ENCODE results near the gene GAB2. TPM values are rescaled to one million over a fixed set of nuclear protein-coding genes. Genes with fewer than 3 reads are reported as not detected.
A peak's percentile ranks its signal among the peaks of the same experiment; 100 is the strongest.

Gene GAB2
- total RNA-seq, 2 experiments from 2014 or later, result 10.7 to 11.9 TPM

GRCh38 chr11:78189851-78190250 is 227.8 kb downstream of the GAB2 start:
- H3K27me3 ChIP-seq (ENCODE audit: control insufficient read depth in 1 of 2, insufficient read depth in 2 of 2, low read length in 2 of 2), result no peaks in the 10 kb centered on the region
- peak overlapping the region; percentile 97 for H3K4me3 ChIP-seq (ENCODE audit: low read length)
- intact Hi-C loops (cut with DNase I, micrococcal nuclease), result loop anchor here (2.0 to 5.0 kb wide), 7 partner anchors 13 to 382 kb away; partner anchors contain the start of genes GAB2 (in 2 of the 2), AAMDC (in 1 of the 2), ALG8 (in 1 of the 2) and INTS4 (in 1 of the 2)
- H3K4me1 ChIP-seq (ENCODE audit: insufficient read depth, low read length), result peaks cover 53% of the 10 kb centered on the region
- ChIA-PET CTCF (interaction anchor here (1.4 to 2.8 kb wide), 3 partner anchors 11 to 375 kb away, joined by 3 to 15 read pairs (median 5); no protein-coding TSS in a partner anchor), POLR2A (interaction anchor here (1.7 to 4.2 kb wide), 5 partner anchors 12 to 385 kb away, joined by 7 to 51 read pairs (median 22); partner anchors contain the start of genes ALG8, INTS4, NARS2 and NDUFC2)
- Mint-ChIP-seq H3K9me3 (no peaks in the 10 kb centered on the region), H3K27ac (peak overlapping the region; percentile 99), H3K27me3 (no peaks in the 10 kb centered on the region), H3K4me3 (peak overlapping the region; percentile 99), H3K4me1 (ENCODE audit: low read depth) (peaks cover 68% of the 10 kb centered on the region), H3K36me3 (ENCODE audit: low read depth) (peaks cover 27% of the 10 kb centered on the region)
- ATAC-seq (ENCODE audit: poor library complexity) (no peak), DNase-seq (no peak)
- no peaks in the 10 kb centered on the region for H3K36me3 ChIP-seq (ENCODE audit: insufficient read depth, low read length)
- no peak overlapping the region for H3K27ac ChIP-seq (ENCODE audit: low read depth in 1 of 2, low read length in 2 of 2)
- no peaks in the 10 kb centered on the region for H3K9me3 ChIP-seq (ENCODE audit: control insufficient read depth in 1 of 2, insufficient read depth in 1 of 2, low read length in 2 of 2)
- no peak for TF ChIP-seq CTCF (IDR thresholded peaks at IDR 0.05)

- DNase-seq, result no peak
- no peak for TF ChIP-seq CTCF (IDR thresholded peaks at IDR 0.05)
- peaks cover 53% of the 10 kb centered on the region for H3K4me1 ChIP-seq (ENCODE audit: insufficient read depth, low read length)
- POLR2A ChIA-PET, result interaction anchor here (0.5 to 4.2 kb wide), 8 partner anchors 9 to 385 kb away, joined by 3 to 51 read pairs (median 8); partner anchors contain the start of genes ALG8, GAB2, INTS4 and NARS2
- peaks cover 62% of the 10 kb centered on the region for H3K4me1 Mint-ChIP-seq (ENCODE audit: low read depth)
- H3K9me3 ChIP-seq (ENCODE audit: control insufficient read depth in 1 of 2, insufficient read depth in 1 of 2, low read length in 2 of 2), result no peaks in the 10 kb centered on the region
- H3K4me3 ChIP-seq (ENCODE audit: low read length), result peak overlapping the region; percentile 97
- H3K36me3 Mint-ChIP-seq (ENCODE audit: low read depth), result peaks cover 23% of the 10 kb centered on the region
- ATAC-seq (ENCODE audit: poor library complexity), result no peak
- no peaks in the 10 kb centered on the region for H3K27me3 Mint-ChIP-seq
- peak overlapping the region; percentile 99 for H3K27ac Mint-ChIP-seq
- H3K27ac ChIP-seq (ENCODE audit: low read depth in 1 of 2, low read length in 2 of 2), result peak overlapping the region in 1 of 2 donors; percentile 86
- H3K9me3 Mint-ChIP-seq, result no peaks in the 10 kb centered on the region
- CTCF ChIA-PET, result interaction anchor here (1.4 to 2.8 kb wide), 3 partner anchors 12 to 375 kb away, joined by 3 to 15 read pairs (median 5); no protein-coding TSS in a partner anchor
- H3K36me3 ChIP-seq (ENCODE audit: insufficient read depth, low read length), result no peaks in the 10 kb centered on the region
- intact Hi-C loops (cut with DNase I, micrococcal nuclease), result loop anchor here (2.0 to 5.0 kb wide), 6 partner anchors 14 to 383 kb away; partner anchors contain the start of genes GAB2 (in 2 of the 2), AAMDC (in 1 of the 2), ALG8 (in 1 of the 2) and INTS4 (in 1 of the 2)
- peak overlapping the region; percentile 99 for H3K4me3 Mint-ChIP-seq
- H3K27me3 ChIP-seq (ENCODE audit: control insufficient read depth in 1 of 2, insufficient read depth in 2 of 2, low read length in 2 of 2), result no peaks in the 10 kb centered on the region
These were observed 228.4 kb downstream of the GAB2 start for GRCh38 chr11:78189174-78189724.

- Histone ChIP-seq H3K27me3 (ENCODE audit: control insufficient read depth in 1 of 2, insufficient read depth in 2 of 2, low read length in 2 of 2) (no peaks in the 10 kb centered on the region), H3K9me3 (ENCODE audit: control insufficient read depth in 1 of 2, insufficient read depth in 1 of 2, low read length in 2 of 2) (no peaks in the 10 kb centered on the region), H3K4me1 (ENCODE audit: insufficient read depth, low read length) (peaks cover 53% of the 10 kb centered on the region), H3K27ac (ENCODE audit: low read depth in 1 of 2, low read length in 2 of 2) (peak within 1 kb of the TSS; percentile 56 to 86), H3K36me3 (ENCODE audit: insufficient read depth, low read length) (no peaks in the 10 kb centered on the region), H3K4me3 (ENCODE audit: low read length) (peak within 1 kb of the TSS; percentile 97)
- peaks cover 55% of the 10 kb centered on the region for H3K4me1 Mint-ChIP-seq (ENCODE audit: low read depth)
- peak within 1 kb of the TSS; percentile 99 for H3K27ac Mint-ChIP-seq
- no peaks in the 10 kb centered on the region for H3K9me3 Mint-ChIP-seq
- peak; percentile 80 to 96 (median 88) for DNase-seq
- intact Hi-C loops (cut with DNase I, micrococcal nuclease), result loop anchor here (1.0 to 5.0 kb wide), 9 partner anchors 14 to 384 kb away; partner anchors contain the start of genes ALG8 (in 2 of the 2), GAB2 (in 2 of the 2), INTS4 (in 2 of the 2) and AAMDC (in 1 of the 2)
- peak; percentile 82 for ATAC-seq (ENCODE audit: poor library complexity)
- H3K27me3 Mint-ChIP-seq, result no peaks in the 10 kb centered on the region
- ChIA-PET CTCF (interaction anchor here (1.2 to 2.8 kb wide), 5 partner anchors 10 to 376 kb away, joined by 3 to 15 read pairs (median 3); partner anchors contain the start of genes ALG8 and GAB2), POLR2A (interaction anchor here (0.5 to 4.2 kb wide), 8 partner anchors 8 to 386 kb away, joined by 3 to 51 read pairs (median 8); partner anchors contain the start of genes ALG8, GAB2, INTS4 and NARS2)
- H3K36me3 Mint-ChIP-seq (ENCODE audit: low read depth), result peaks cover 19% of the 10 kb centered on the region
- no peak for TF ChIP-seq CTCF (IDR thresholded peaks at IDR 0.05)
- H3K4me3 Mint-ChIP-seq, result peak within 1 kb of the TSS; percentile 99
These were observed 229.1 kb downstream of the GAB2 start, which contains the start of the genes KCTD21 and USP35 for GRCh38 chr11:78188286-78189173. Gene KCTD21, minus strand, starts transcription at chr11:78188626. Its CDS starts 14,072 bp downstream, at chr11:78174554. Gene USP35, plus strand, starts transcription at chr11:78188919. Its CDS starts 7,327 bp downstream, at chr11:78196246.

Data from CD4-positive, alpha-beta T cell (primary cell).